Measurements from ENCODE around the gene PLCH2. TPM values are rescaled to one million over a fixed set of nuclear protein-coding genes. Genes with fewer than 3 reads are reported as not detected.

The PLCH2 gene
- total RNA-seq, 4 donors from 2014 or later = 83.3 to 324 (median 130) TPM

DNA sequence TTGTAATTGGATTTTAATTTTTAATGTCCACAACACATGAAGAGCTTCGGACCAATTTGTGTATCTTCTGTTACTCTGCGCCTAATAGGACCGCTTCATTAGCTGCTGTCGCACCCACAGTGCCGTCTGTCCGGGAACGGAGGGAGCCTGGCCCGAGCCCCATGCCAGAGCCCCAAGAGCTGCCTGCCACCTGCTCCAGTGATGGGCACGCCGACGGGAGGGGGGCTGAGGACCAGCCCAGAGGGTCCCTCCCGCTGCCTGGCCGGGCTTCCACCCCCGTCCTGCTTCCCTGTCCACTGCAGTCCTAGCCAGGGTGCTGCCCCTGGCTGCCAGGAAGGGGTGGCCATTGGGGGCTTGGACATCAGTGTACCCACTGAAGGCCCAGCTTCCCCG, 30.3 kb upstream of the PLCH2 start:
- no peaks in the 10 kb centered on the region for H3K36me3 ChIP-seq
- no peak for DNase-seq (ENCODE audit: low spot score in 2 of 2)
- WGBS = 95% methylated on average over 11 of the region's 15 CpGs
- H3K27ac ChIP-seq = no peak overlapping the region
- H3K27me3 ChIP-seq = peaks cover 73% of the 10 kb centered on the region
- peaks cover 14% of the 10 kb centered on the region for H3K4me1 ChIP-seq
- H3K4me3 ChIP-seq = no peak overlapping the region
- no peak for TF ChIP-seq POLR2AphosphoS5 (IDR thresholded peaks at IDR 0.05)
- H3K9me3 ChIP-seq = no peaks in the 10 kb centered on the region

- peaks cover 74% of the 10 kb centered on the region for H3K27me3 ChIP-seq
Observed at GRCh38 chr1:2446394-2446793, 29.7 kb upstream of the PLCH2 start.

DNA sequence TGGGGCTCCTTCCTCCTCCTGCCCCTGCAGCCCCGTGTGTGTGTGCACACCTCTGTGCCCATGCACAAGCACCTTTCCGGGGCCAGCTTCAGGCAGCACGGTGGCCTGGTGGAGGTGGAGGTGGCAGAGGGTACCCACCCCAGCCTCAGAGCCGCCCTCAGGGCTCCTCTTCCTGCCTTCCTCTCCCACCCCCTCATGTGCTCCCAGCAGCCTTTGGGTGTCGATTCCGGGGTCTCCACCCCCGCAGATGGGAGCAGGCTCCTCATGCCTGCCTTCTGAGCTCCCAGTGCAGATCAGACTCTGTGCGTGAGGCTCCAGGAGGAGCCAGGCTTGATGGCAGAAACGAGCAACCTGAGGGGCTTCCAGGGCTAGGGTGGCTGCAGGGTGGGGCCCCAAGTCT, 29.2 kb upstream of the PLCH2 start:
- no peaks in the 10 kb centered on the region for H3K36me3 ChIP-seq
- TF ChIP-seq POLR2AphosphoS5 (IDR thresholded peaks at IDR 0.05) (no peak), POLR2A (IDR thresholded peaks at IDR 0.05) (no peak), EP300 (IDR thresholded peaks at IDR 0.05) (no peak)
- TF ChIP-seq, protein P1, sequence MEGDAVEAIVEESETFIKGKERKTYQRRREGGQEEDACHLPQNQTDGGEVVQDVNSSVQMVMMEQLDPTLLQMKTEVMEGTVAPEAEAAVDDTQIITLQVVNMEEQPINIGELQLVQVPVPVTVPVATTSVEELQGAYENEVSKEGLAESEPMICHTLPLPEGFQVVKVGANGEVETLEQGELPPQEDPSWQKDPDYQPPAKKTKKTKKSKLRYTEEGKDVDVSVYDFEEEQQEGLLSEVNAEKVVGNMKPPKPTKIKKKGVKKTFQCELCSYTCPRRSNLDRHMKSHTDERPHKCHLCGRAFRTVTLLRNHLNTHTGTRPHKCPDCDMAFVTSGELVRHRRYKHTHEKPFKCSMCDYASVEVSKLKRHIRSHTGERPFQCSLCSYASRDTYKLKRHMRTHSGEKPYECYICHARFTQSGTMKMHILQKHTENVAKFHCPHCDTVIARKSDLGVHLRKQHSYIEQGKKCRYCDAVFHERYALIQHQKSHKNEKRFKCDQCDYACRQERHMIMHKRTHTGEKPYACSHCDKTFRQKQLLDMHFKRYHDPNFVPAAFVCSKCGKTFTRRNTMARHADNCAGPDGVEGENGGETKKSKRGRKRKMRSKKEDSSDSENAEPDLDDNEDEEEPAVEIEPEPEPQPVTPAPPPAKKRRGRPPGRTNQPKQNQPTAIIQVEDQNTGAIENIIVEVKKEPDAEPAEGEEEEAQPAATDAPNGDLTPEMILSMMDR (IDR thresholded peaks at IDR 0.05) = no peak
- peaks cover 14% of the 10 kb centered on the region for H3K4me1 ChIP-seq
- no peaks in the 10 kb centered on the region for H3K9me3 ChIP-seq
- peaks cover 74% of the 10 kb centered on the region for H3K27me3 ChIP-seq
- DNase-seq (ENCODE audit: low spot score in 2 of 2) = no peak
- H3K4me3 ChIP-seq = no peak overlapping the region
- no peak overlapping the region for H3K27ac ChIP-seq
- WGBS = 55% methylated on average over 6 of the region's 9 CpGs

More at GRCh38 chr1:2446394-2446793, 29.7 kb upstream of the PLCH2 start:
- no peaks in the 10 kb centered on the region for H3K36me3 ChIP-seq
- DNase-seq (ENCODE audit: low spot score in 2 of 2) = no peak
- H3K4me3 ChIP-seq = no peak overlapping the region
- TF ChIP-seq POLR2A (IDR thresholded peaks at IDR 0.05) = no peak
- TF ChIP-seq, protein P1 (IDR thresholded peaks at IDR 0.05) = no peak
- no peak for TF ChIP-seq POLR2AphosphoS5 (IDR thresholded peaks at IDR 0.05)
- no peak for TF ChIP-seq EP300 (IDR thresholded peaks at IDR 0.05)
- WGBS = no CpG with 5 or more reads among the region's 13 CpGs
- H3K27ac ChIP-seq = no peak overlapping the region
- H3K9me3 ChIP-seq = no peaks in the 10 kb centered on the region
- peaks cover 14% of the 10 kb centered on the region for H3K4me1 ChIP-seq

DNA sequence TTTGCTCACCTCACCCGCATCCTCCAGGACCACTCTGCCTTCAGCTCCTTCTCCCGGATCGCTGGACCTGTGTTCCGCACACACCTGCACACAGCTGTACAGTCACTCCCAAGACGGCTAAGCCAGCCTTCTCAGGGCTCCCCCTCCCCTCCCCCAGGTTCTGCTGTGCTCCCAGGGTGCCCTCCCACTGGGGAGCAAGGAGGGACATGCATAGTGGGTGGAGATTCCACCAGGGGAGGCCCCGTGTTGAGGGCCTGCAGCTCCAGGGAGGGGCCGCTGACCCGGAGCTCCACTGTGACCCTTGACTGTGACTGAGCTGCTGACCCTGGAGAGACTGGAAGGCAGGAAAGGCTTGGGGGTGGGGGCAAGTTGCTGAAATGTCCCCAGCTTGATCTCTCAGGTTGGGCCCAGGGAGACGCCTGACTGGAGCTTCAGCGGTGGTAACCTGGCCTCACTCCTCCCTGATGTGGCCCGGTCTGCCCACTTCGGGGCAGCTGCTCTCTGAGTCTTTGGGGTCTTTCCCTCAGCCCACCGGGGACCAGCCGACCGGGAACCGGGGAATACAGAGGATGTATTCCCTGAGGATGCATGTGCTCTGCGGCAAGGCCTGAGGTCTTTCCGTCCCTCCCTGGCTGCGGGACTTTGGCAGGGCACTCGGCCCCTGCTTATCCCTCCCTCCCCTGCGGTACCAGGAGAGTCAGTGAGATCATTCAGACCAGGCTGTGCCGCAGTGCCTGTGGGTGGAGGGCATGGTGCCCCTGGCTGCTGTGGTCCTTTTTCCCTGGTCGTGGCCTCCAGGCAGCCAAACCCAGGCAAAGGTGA, 28.6 kb upstream of the PLCH2 start:
- Histone ChIP-seq H3K36me3 (no peaks in the 10 kb centered on the region), H3K27ac (no peak overlapping the region), H3K4me1 (peaks cover 15% of the 10 kb centered on the region), H3K4me3 (no peak overlapping the region), H3K27me3 (peaks cover 72% of the 10 kb centered on the region), H3K9me3 (no peaks in the 10 kb centered on the region)
- WGBS = 50% methylated on average over 2 of the region's 23 CpGs
- no peak for TF ChIP-seq POLR2AphosphoS5 (IDR thresholded peaks at IDR 0.05)
- no peak for TF ChIP-seq POLR2A (IDR thresholded peaks at IDR 0.05)
- TF ChIP-seq, protein P1 (IDR thresholded peaks at IDR 0.05) = no peak
- no peak for TF ChIP-seq EP300 (IDR thresholded peaks at IDR 0.05)
- no peak for DNase-seq (ENCODE audit: low spot score in 2 of 2)

GRCh38 chr1:2448098-2448445, 28.0 kb upstream of the PLCH2 start:
- peaks cover 72% of the 10 kb centered on the region for H3K27me3 ChIP-seq
- peaks cover 17% of the 10 kb centered on the region for H3K4me1 ChIP-seq
- no peaks in the 10 kb centered on the region for H3K9me3 ChIP-seq
- no peaks in the 10 kb centered on the region for H3K36me3 ChIP-seq
- H3K27ac ChIP-seq = no peak overlapping the region
- H3K4me3 ChIP-seq = no peak overlapping the region
- DNase-seq (ENCODE audit: low spot score in 2 of 2) = no peak
- TF ChIP-seq POLR2A (IDR thresholded peaks at IDR 0.05) (no peak), EP300 (IDR thresholded peaks at IDR 0.05) (no peak), POLR2AphosphoS5 (IDR thresholded peaks at IDR 0.05) (no peak)
- TF ChIP-seq, protein P1 (IDR thresholded peaks at IDR 0.05) = no peak
- WGBS = 67% methylated on average over 8 of the region's 18 CpGs
